ENCODE data around the gene RPS6KA2.

RPS6KA2 gene

DNA sequence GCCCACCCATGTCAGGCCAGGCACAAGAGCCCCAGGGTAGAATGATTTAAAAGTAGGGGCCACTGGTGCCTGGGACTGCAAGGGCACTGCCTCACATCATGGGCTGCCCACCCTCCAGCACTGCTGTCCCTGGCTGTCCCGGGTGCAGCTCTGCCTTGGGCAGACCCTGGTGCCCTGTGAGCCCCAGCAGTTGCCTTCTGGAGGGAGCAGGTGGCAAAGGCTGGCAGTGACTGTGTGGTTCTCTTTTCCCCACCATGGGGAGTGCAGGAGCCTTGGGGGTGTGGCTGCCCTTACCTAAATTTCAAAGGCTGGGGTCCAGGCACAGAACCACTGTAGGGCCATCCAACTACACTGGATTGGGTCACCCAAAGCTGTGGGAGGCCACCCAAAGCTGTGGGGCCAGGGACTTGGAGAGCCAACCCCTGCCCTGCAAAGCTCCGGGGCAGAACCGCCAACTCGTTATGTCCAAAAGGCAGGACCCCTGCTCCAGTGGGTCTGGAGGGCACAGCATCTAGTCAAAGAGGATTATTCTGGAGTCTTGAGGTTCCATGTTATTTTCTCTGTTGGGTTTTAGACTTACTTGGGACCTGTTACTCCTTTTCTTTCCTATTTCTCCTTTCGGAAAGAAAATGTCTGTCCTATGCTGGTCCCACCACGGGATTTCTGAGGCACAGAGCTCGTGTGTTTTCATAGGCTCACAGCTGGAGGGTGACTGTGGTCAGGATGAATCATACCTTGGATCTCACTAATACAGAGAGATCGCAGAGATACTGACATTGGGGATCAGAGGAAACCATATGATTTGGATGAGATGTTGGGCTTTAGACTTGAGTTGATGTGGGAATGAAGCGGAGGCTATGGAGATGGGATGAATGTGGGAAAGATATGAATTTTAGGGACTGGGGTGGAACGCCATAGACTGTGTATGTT lies 105.9 kb downstream of the RPS6KA2 start:
- no peak for DNase-seq

GRCh38 chr6:166516251-166516884 lies 110.7 kb downstream of the RPS6KA2 start:
- no peak for DNase-seq

GRCh38 chr6:166515072-166515810 lies 111.8 kb downstream of the RPS6KA2 start:
- DNase-seq: peak; percentile 40

GRCh38 chr6:166514196-166514595 lies 112.9 kb downstream of the RPS6KA2 start:
- DNase-seq: no peak

DNA sequence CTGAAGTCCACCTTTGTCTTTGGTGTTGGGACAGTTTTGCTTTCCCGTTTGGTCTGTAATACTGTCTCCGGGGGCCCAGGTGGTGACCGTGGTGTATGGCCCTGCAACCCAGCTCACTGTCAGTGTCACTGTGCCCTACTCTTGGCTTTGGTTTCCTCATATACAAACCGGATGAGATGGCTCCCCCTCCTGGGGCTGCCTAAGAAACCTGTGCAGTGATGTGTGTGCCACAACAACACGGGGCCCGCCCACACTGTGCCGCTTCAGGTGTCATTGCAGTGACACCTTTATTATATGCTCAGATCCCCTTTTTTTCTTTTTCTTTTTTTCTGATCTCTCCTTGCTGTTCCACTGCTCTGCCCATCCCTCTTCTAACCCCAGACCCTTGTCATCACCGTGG lies 114.5 kb downstream of the RPS6KA2 start:
- no peak for DNase-seq

DNA sequence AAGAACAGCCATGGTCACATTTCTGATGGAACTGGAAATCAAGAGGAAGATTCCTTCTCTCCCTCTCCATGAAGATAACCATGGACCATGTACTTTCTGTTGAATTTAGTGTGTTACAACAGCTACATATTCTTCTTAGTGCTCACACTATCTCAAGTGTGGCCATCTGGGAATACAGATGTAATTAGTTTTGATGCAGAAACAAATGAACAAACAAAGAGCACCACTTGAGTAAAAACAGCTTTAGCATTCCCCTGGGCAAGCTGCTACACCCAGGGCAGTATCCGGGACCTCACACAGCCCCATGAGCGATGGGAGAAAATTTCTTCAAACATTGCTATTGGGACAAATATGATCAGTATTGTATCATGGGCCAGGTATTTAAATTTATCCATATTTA lies 115.7 kb downstream of the RPS6KA2 start:
- no peak for DNase-seq

DNA sequence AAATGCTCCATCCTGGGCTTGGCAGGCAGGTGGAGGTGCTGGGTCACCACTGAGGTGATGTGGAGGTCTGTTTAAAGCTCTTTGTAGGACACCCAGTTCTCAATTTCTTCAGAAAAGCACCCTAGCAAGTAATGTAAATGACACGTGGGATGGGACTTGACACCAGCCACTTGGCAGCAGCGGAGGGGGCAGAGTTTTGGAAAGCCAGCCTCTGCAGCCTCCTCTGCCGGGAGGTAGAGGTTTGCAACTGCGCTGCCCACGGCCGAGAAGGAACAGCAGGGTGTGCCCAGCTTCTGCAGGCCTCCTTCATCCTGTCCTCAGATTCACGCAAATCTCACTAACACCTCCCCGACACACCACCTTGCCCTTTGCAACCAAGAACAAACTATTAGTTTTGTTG lies 117.9 kb downstream of the RPS6KA2 start:
- DNase-seq: no peak

- DNase-seq: no peak
Observed at GRCh38 chr6:166508726-166509125, 118.3 kb downstream of the RPS6KA2 start.

- no peak for DNase-seq
Observed at GRCh38 chr6:166507809-166508564, 119.1 kb downstream of the RPS6KA2 start.

DNA sequence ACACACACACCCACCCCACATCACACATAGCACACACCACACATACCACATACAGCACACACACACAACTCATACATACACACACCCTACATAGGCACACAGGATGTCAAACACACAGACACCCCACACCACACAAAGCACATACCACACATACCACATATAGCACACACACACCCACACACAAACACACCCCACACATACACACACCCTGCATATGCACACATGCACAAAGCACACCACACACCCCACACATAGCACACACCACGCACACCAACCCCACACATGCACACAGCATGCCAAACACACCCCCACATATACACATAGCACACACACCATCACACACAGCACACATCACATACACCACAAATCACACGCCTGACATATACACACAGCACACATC lies 119.7 kb downstream of the RPS6KA2 start:
- no peak for DNase-seq

GRCh38 chr6:166505133-166505905 lies 121.7 kb downstream of the RPS6KA2 start:
- DNase-seq: no peak

DNA sequence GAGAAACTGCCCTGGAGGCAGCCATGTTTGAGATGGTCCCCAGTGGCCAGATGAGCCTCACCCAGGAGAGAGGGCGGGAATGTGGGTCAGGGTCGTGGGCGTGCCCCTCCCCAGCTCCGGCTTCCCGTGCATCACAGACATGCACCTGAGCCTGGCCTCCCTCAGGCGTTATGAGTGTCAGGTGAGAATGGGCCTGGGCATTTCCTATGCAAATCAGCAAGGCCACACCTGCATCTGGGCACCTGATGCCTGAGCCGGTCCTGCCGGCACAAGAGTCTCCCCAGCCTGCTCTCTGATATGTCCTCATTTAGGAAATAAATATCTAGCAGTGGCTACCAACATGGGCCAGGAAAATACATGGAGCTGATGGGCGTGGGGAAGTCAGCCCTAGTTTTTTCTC lies 123.0 kb downstream of the RPS6KA2 start:
- DNase-seq: no peak

DNA sequence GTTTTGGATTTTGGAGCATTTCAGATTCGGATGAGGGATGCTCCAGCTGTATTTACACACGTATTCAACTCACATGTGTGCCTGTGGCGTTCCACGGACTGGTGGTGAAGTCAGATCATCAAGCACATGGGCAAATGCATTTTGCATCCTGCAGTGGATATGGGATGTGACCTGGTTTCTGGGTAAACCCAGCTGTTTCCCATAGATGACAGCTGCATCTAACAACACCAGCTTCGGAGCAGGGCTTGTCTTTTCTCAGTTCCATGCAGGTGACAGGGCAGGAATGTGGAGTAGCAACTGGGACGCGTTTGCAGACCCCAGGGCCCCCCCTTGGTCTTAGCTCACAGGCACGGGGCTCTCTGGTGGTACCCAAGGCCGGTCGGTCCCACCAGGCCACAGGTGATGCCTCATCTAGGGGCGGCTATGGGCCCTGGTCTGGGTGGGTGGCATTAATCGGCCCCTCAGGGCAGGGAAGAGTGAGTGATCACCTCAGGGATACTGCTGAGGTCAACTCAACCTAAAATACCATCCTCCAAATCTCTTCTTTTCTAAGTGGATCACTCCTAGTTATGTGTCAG lies 123.8 kb downstream of the RPS6KA2 start:
- no peak for DNase-seq

DNA sequence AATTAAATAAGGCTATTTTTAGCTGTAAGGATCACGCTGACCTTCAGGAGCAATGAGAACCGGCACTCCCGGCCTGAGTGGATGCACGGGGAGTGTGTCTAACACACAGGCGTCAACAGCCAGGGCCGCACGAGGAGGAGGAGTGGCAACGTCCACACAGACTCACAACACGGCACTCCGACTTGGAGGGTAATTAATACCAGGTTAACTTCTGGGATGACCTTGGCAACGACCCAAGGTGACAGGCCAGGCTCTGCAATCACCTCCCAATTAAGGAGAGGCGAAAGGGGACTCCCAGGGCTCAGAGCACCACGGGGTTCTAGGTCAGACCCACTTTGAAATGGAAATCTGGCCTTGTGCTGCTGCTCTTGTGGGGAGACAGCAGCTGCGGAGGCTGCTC lies 124.6 kb downstream of the RPS6KA2 start:
- no peak for DNase-seq

- no peak for DNase-seq
Observed at GRCh38 chr6:166501246-166501645, 125.8 kb downstream of the RPS6KA2 start.

GRCh38 chr6:166500246-166500645 lies 126.8 kb downstream of the RPS6KA2 start:
- no peak for DNase-seq

GRCh38 chr6:166499350-166500163 lies 127.5 kb downstream of the RPS6KA2 start:
- no peak for DNase-seq

- DNase-seq: no peak
Observed at GRCh38 chr6:166498661-166499349, 128.2 kb downstream of the RPS6KA2 start.

DNA sequence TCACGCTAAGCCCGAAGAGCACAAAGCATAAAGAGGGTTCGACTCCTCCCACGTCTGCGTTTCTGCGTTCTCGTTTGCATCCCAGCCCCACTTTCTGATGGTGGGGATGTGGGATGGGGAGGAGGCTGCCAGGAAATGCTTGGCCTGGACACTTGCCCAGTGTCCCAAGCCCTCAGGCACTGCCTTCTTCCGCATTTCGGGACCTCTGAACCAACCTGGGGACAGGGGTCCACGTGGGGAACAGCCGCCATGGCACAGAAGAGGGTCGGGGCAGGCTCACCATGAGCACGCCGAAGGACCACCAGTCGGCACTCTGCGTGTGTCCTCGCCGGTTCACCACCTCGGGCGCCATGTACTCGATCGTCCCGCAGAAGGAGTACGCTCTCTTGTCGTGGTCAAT lies 128.8 kb downstream of the RPS6KA2 start:
- no peak for DNase-seq
